Cardiac muscle cell (in vitro differentiated cells and primary cell): ENCODE results near the gene CD96. TPM values are rescaled to one million over a fixed set of nuclear protein-coding genes. Genes with fewer than 3 reads are reported as not detected.
"Not testable (repeated sequence)": the region's sequence is repeated elsewhere in the genome, so short reads cannot be mapped to it uniquely, and the experiment has no call there.

ENCODE experiments used
- DNase-seq, 2 donors: peaks; one replicate each; pipeline versions ENCODE4 v3.0.0 to v3.0.0-alpha.2; 2010 to 2017; ENCODE audit warnings: low read depth in 1 of 2, low spot score in 1 of 2
- H3K27ac ChIP-seq: fragments of 200-600 bp; sonication (generic); 2 replicates; pipeline ENCODE4 v1.5.1; 2016
- H3K27me3 ChIP-seq: fragments of 200-600 bp; sonication (generic); 2 replicates; pipeline ENCODE4 v1.6.0; 2016; ENCODE audit warnings: control low read depth
- H3K36me3 ChIP-seq: fragments of 200-600 bp; sonication (generic); 2 replicates; pipeline ENCODE4 v1.5.1; 2016; ENCODE audit warnings: control low read depth
- H3K4me1 ChIP-seq: fragments of 200-600 bp; sonication (generic); 2 replicates; pipeline ENCODE4 v1.8.1; 2017; ENCODE audit warnings: low read depth, mild to moderate bottlenecking, mixed run types
- H3K4me3 ChIP-seq: fragments of 200-600 bp; sonication (generic); 2 replicates; pipeline ENCODE4 v1.5.1; 2016; ENCODE audit warnings: mild to moderate bottlenecking
- H3K9me3 ChIP-seq: fragments of 200-600 bp; sonication (generic); 2 replicates; pipeline ENCODE4 v1.5.1; 2017; ENCODE audit warnings: low read depth, mild to moderate bottlenecking, control low read depth
- polyA plus RNA-seq: library from polyadenylated mRNA; unstranded; fragments of >200 nt; fragmentation: Nextera tagmentation; extraction: Ambion mirVana; gene quantifications from 2 replicates; pipeline ENCODE4 v1.2.1, GENCODE V29; 2016
- total RNA-seq: library from RNA; depleted of rRNA; stranded (reverse); fragments of >200 nt; gene quantifications from 2 replicates; pipeline ENCODE4 v1.2.3, GENCODE V29; 2016
- TF ChIP-seq, protein P1 (sequence below): IDR thresholded peaks from 2 replicates; pipeline ENCODE4 v1.5.1; 2012; ENCODE audit warnings: low read depth, mild to moderate bottlenecking, low read length

CD96 gene
- total and polyA plus RNA-seq, 2 experiments from 2014 or later: not detected

DNA sequence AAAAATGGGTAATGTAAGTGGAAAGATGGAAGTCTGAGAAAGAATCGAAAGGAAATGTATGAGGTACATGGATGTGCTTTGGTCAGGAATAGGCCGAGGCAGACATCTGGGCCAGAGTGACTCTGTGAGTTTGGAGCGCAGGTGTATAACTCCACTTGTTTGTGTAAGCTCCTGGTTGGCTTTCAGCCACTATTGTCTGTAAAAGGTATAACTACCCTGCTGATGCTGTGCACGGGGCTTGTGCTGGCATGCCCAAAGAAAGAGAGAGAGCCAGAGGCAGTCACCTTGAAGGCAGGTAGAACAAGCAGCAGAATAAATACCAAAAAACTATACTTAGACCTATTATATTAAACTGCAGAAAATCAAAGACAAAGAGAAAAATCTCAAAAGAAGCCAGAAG lies 32.7 kb upstream of the CD96 start:
- H3K27ac ChIP-seq: no peak overlapping the region
- no peaks in the 10 kb centered on the region for H3K4me1 ChIP-seq
- no peak overlapping the region for H3K4me3 ChIP-seq
- DNase-seq: no peak
- H3K27me3 ChIP-seq: no peaks in the 10 kb centered on the region
- TF ChIP-seq, protein P1, sequence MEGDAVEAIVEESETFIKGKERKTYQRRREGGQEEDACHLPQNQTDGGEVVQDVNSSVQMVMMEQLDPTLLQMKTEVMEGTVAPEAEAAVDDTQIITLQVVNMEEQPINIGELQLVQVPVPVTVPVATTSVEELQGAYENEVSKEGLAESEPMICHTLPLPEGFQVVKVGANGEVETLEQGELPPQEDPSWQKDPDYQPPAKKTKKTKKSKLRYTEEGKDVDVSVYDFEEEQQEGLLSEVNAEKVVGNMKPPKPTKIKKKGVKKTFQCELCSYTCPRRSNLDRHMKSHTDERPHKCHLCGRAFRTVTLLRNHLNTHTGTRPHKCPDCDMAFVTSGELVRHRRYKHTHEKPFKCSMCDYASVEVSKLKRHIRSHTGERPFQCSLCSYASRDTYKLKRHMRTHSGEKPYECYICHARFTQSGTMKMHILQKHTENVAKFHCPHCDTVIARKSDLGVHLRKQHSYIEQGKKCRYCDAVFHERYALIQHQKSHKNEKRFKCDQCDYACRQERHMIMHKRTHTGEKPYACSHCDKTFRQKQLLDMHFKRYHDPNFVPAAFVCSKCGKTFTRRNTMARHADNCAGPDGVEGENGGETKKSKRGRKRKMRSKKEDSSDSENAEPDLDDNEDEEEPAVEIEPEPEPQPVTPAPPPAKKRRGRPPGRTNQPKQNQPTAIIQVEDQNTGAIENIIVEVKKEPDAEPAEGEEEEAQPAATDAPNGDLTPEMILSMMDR: no peak
- H3K36me3 ChIP-seq: no peaks in the 10 kb centered on the region
- no peaks in the 10 kb centered on the region for H3K9me3 ChIP-seq

GRCh38 chr3:111517801-111518200 lies 24.2 kb upstream of the CD96 start:
- Histone ChIP-seq H3K4me1 (no peaks in the 10 kb centered on the region), H3K27me3 (no peaks in the 10 kb centered on the region), H3K9me3 (no peaks in the 10 kb centered on the region), H3K36me3 (no peaks in the 10 kb centered on the region), H3K4me3 (no peak overlapping the region), H3K27ac (no peak overlapping the region)
- TF ChIP-seq, protein P1: no peak
- DNase-seq: no peak

DNA sequence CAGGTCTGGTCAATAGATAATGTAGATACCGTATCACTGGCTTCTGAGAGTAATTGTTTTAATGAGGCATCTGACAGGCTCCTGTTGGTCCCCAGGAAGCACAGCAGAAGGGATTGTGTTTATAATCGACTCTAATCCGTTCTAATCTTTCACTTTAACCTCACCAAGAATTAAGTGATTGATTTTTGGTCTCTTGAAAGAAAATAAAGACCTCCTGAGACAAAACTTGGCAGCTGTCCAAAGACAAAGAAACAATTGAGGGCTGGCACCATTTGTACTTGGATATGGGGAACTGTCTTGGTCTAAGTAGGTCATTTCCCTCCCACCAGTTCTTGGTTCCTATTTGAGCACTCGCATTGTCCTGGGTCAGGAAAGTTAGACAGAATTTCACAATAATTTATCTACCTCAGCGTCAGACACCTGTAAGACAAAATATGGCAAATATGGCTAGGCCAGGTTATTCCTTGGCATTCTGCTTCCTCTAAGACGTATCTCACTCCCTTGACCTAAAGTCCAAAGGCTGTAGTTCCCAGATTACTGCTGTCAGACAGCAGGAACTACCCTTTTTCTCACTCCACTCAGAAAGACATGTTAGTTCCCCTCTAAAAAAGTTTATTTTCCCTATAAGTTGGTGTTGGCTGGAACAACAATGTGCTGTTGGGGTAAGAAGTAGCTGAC lies 22.7 kb upstream of the CD96 start:
- Histone ChIP-seq H3K4me1 (no peaks in the 10 kb centered on the region), H3K4me3 (no peak overlapping the region), H3K27me3 (no peaks in the 10 kb centered on the region), H3K9me3 (no peaks in the 10 kb centered on the region), H3K27ac (no peak overlapping the region), H3K36me3 (no peaks in the 10 kb centered on the region)
- DNase-seq: no peak
- TF ChIP-seq, protein P1: no peak

DNA sequence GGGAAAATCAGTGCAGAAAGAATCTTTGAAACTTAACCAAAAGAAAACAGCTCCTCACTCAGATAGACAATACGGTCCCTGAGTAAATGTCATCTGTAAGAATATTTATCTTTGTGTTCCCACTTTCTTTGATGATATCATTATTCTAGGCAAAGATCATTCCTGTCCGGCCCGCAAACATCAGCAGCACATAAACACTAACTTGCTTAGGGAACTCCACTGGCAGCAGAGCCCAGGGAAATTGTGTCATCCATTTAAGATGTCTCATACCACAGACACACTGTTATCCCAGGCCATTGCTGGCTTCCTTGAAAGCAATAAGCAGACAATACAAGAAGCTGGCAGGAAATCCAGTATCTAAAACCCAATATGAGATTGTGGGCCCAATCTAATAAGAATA lies 20.1 kb upstream of the CD96 start:
- no peak overlapping the region for H3K27ac ChIP-seq
- TF ChIP-seq, protein P1: no peak
- peak in 1 of 2 donors; percentile 59 for DNase-seq

GRCh38 chr3:111524486-111524885 lies 17.5 kb upstream of the CD96 start:
- not testable (repeated sequence) for H3K9me3 ChIP-seq, H3K27ac ChIP-seq, DNase-seq, H3K36me3 ChIP-seq, H3K4me3 ChIP-seq, H3K4me1 ChIP-seq, H3K27me3 ChIP-seq

More for the DNA sequence above, 20.1 kb upstream of the CD96 start:
- no peak overlapping the region for H3K4me3 ChIP-seq
- no peaks in the 10 kb centered on the region for H3K9me3 ChIP-seq
- no peaks in the 10 kb centered on the region for H3K27me3 ChIP-seq
- H3K36me3 ChIP-seq: no peaks in the 10 kb centered on the region
- no peaks in the 10 kb centered on the region for H3K4me1 ChIP-seq

DNA sequence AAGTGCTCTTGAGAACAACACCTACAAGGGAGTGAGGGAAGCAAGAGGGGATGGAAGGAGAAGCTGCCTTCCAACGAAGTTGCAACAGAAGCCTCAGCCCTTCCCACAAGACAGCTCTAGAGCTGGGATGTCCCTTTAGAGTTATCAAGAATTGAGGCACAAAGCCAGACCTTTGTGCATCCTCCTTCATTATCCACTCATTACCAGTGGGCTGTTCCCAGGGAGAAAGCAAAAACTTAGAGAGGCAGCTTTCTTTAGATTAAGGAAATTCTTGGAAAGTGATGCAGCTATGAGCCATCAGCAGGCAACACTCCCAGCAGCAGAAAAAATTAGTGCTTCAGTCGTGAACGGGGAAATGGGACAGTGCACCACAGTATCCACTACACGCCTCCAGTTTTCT lies 10.6 kb upstream of the CD96 start:
- DNase-seq: peak in 1 of 2 donors; percentile 58
- H3K27ac ChIP-seq: no peak overlapping the region

More for the DNA sequence above, 10.6 kb upstream of the CD96 start:
- Histone ChIP-seq H3K9me3 (no peaks in the 10 kb centered on the region), H3K27me3 (no peaks in the 10 kb centered on the region), H3K4me3 (no peak overlapping the region), H3K36me3 (no peaks in the 10 kb centered on the region), H3K4me1 (no peaks in the 10 kb centered on the region)
- TF ChIP-seq, protein P1: no peak
